IPS-20b (cell line): ENCODE data around the gene EPB42.
"Not testable (repeated sequence)": the region's sequence is repeated elsewhere in the genome, so short reads cannot be mapped to it uniquely, and the experiment has no call there.

Experiments used
- H3K27ac ChIP-seq: one replicate; pipeline ENCODE4 v1.5.1; 2013; ENCODE audit warnings: low read length
- H3K27me3 ChIP-seq: 2 replicates; pipeline ENCODE4 v1.6.1; 2013; ENCODE audit warnings: mild to moderate bottlenecking, low read length, inconsistent platforms; ENCODE audit not compliant: insufficient read depth
- H3K36me3 ChIP-seq: 2 replicates; pipeline ENCODE4 v1.6.1; 2013; ENCODE audit warnings: low read depth, mild to moderate bottlenecking, inconsistent platforms, low read length, moderate library complexity; ENCODE audit not compliant: insufficient read depth
- H3K4me1 ChIP-seq: 2 replicates; pipeline ENCODE4 v1.6.1; 2013; ENCODE audit warnings: mild to moderate bottlenecking, control low read depth, inconsistent platforms, low read length, moderate library complexity; ENCODE audit not compliant: insufficient read depth
- H3K4me3 ChIP-seq: 2 replicates; pipeline ENCODE4 v1.5.1; 2013; ENCODE audit warnings: mild to moderate bottlenecking, low read length, inconsistent platforms
- H3K9ac ChIP-seq: 2 replicates; pipeline ENCODE4 v1.6.1; 2013; ENCODE audit warnings: low read depth, mild to moderate bottlenecking, inconsistent platforms, low read length, moderate library complexity
- H3K9me3 ChIP-seq: 2 replicates; pipeline ENCODE4 v1.6.1; 2013; ENCODE audit warnings: mild to moderate bottlenecking, low read depth, low read length, inconsistent platforms; ENCODE audit not compliant: insufficient read depth

The EPB42 gene

DNA sequence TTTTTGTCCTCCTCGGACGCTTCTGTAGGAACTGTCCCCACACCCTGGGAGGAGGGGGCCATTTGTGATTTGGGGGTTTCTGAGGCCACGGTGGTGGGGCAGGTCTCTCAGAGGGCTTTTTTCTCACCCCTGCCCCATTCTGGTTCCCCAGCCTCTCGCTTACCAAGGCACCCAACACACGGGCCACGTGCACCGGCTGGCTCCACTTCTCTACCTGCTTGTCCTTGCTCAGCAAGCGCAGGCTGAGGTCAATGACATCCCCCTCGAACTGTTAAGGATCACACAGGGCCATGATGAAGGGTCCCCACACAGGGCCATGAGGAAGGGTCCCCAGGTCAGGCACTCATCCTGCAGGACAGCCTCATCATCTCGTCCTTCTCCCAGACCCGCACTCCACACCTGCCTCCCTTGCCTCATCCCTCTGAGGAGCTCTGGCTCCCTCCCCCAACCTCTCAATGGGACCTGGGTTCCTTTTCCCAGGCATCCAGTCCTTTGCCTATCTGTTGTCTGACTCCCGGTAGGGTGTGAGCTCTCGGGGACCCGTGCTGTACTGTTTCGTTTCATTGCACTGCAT is 10.6 kb downstream of the EPB42 start:
- Histone ChIP-seq H3K4me1 (no peaks in the 10 kb centered on the region), H3K9ac (no peak overlapping the region), H3K4me3 (no peak overlapping the region), H3K27me3 (no peaks in the 10 kb centered on the region; the same call in 1 of the 2 replicates), H3K36me3 (no peaks in the 10 kb centered on the region), H3K9me3 (no peaks in the 10 kb centered on the region; the same call in 1 of the 2 replicates), H3K27ac (no peak overlapping the region)

DNA sequence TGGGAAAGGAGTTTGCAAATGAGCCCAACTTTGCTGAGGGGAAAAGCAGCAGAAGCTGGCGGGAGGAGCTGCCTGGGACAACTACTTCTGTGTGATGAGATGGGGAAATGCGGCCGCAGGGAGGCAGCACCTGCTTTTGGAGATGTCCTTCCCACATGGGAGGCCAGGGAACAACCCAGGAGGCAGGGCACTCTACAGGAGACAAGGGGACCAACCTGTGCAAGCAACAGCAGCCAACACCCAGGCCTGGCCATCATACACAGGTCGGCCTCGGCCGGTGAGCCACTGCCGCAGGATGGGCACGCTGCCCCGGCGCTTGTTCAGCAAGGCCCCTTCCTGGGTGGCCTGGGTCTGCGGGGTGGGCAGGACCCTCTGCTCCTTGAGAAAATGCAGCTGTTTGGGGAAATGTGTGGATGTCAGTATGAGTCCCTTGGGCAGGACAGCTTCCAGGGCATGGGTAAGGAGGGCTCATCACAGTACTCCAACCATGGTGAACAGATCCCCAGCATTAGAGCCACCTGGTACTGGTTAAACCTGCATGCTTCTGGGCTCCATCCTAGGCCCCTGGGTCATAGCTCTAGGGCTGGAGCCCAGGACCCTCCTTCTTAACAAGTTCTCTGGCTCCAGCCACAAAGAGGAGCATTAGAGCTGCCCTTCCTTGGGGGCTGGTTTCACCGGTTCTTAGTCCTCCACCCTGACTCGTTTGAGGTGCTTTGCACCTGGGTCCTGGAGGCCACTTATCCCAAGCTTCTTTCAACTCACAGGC is 11.6 kb downstream of the EPB42 start:
- Histone ChIP-seq H3K9ac (no peak overlapping the region), H3K4me1 (no peaks in the 10 kb centered on the region), H3K4me3 (no peak overlapping the region), H3K9me3 (no peaks in the 10 kb centered on the region; the same call in 1 of the 2 replicates), H3K27me3 (no peaks in the 10 kb centered on the region; the same call in 1 of the 2 replicates), H3K27ac (no peak overlapping the region), H3K36me3 (no peaks in the 10 kb centered on the region)

DNA sequence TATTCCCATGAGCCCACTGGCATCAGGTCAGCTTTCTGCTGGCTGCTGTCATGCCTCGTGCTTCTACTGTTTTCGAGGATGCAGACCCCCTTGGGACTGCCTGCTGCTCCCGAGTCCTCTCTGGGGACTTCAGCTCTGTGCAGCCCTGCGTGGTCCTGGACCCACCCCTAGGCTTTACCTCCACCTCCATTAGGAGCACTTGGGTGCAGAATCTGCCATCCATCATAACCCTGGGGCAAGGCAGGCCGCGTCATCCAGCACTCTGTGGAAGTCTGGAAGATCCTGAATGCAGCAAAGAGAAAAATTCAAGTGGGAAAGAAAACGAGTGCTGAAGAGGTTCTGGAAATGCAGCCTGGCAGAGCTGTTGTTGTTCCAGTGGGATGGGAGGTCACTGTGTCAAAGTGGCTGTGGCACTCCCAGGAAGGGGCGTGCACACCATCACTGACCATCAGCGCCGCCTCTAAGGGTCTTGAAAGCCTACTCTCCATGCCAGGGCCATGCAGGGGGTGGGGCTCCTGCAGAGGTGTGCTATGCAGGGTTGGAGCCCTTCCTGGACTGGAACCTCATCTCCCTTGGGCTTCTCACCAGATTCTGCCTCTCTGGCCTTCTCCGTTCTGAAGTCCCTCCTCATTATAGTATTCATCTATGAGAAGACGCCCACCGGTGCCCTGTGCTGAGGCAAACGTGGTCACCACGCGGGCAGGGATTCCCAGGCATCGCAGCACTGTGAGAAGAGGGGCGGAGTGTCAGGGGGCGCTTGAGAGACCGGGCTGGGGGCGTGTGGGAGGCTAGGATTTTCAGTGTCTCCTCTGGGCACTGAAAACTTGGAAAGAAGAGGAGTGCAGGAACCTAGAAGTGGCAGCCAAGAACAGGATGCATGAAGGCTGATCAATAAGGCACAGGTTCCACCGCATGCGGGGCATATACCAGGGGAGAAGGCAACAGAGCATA is 12.5 kb downstream of the EPB42 start:
- no peaks in the 10 kb centered on the region for H3K36me3 ChIP-seq
- no peaks in the 10 kb centered on the region for H3K4me1 ChIP-seq
- no peak overlapping the region for H3K9ac ChIP-seq
- no peak overlapping the region for H3K27ac ChIP-seq
- H3K27me3 ChIP-seq: no peaks in the 10 kb centered on the region; the same call in 1 of the 2 replicates
- H3K9me3 ChIP-seq: no peaks in the 10 kb centered on the region; the same call in 1 of the 2 replicates
- no peak overlapping the region for H3K4me3 ChIP-seq

DNA sequence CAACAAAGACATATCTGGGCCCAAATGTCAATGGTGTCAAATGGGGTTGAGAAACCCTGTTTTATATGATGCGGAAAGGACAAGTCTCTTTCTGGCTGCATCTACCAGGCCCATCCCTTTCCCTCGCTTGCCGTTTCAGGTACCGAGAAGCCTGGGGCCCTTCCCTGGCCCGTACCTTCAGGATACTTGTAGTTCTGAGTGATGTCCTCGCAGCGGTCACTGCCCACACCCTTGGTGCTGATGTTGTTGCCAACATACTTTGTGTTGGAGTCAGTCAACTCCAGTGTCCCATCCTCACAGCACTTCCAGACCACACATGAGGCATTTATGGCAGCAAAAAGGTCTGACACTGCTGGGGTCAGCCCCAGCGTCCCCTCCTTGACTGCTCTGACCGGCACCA is 13.8 kb downstream of the EPB42 start:
- H3K4me1 ChIP-seq: no peaks in the 10 kb centered on the region
- H3K27ac ChIP-seq: no peak overlapping the region
- H3K9ac ChIP-seq: no peak overlapping the region
- H3K36me3 ChIP-seq: no peaks in the 10 kb centered on the region
- no peak overlapping the region for H3K4me3 ChIP-seq
- H3K9me3 ChIP-seq: no peaks in the 10 kb centered on the region; the same call in 1 of the 2 replicates
- no peaks in the 10 kb centered on the region; the same call in 1 of the 2 replicates for H3K27me3 ChIP-seq

DNA sequence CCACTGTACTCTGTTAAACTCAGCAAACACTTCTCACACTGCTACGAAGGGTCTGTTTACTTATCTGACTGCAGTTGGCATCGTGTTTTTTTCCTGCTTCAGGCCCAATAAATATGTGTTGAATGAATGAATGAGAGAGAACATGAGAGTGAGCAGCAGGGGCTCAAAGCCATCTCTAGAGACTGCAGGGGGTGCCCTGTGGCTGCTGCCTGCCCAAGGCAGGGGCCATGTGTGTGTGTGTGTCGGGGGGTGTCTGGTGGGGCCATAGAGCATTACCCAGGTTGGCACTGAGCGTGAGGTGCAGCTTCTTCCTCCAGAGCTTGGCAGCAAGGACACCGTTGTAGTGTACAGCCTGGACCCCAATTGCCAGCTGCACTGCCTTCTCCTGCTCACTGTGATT is 14.8 kb downstream of the EPB42 start:
- H3K27ac ChIP-seq: no peak overlapping the region
- no peak overlapping the region for H3K9ac ChIP-seq
- H3K4me1 ChIP-seq: no peaks in the 10 kb centered on the region
- no peaks in the 10 kb centered on the region; the same call in 1 of the 2 replicates for H3K27me3 ChIP-seq
- no peak overlapping the region for H3K4me3 ChIP-seq
- H3K36me3 ChIP-seq: no peaks in the 10 kb centered on the region
- H3K9me3 ChIP-seq: no peaks in the 10 kb centered on the region; the same call in 1 of the 2 replicates

DNA sequence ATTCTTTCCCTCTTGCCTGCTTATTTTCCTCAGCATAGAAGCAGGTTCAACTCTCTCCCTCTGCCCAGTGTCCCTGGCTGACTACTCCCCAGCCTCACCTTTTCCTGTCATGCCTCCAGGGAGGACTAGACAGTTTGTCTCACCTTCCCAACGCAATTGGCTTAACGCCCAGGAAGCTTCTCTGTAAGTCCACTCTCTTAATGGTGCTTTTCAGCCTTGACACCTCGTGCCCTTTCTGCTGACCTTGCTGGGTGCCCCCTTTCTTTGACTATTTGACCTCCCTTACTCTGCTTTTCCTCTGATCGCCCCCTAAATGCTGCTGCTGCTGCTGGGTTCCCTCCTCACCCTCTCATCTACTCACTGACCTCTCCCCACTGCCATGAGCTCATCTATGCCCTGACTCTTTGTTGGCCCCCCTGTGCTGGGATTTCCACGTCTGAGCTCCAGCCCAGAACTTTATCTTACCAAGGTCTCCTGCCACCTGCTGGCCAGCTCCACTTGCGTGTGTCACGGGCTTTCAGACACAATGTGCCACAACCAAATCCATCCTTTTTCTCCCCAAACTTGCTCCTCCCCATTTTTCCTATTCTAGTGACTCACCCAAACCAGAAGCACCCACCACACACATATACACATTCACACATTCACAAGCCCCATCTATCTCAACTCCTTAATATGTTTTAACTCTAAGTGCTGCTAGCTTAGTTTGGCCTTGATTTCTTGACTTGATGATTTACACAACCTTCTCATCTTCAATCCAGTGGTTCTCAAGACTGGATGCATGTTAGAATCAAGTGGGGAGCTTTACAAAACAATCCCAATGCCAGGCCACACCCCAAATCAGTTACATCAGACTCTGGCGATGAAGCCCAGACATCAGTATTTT is 16.6 kb downstream of the EPB42 start:
- no peaks in the 10 kb centered on the region for H3K4me1 ChIP-seq
- no peaks in the 10 kb centered on the region for H3K9me3 ChIP-seq
- no peaks in the 10 kb centered on the region for H3K36me3 ChIP-seq
- H3K4me3 ChIP-seq: no peak overlapping the region
- H3K27me3 ChIP-seq: no peaks in the 10 kb centered on the region; the same call in 1 of the 2 replicates
- H3K9ac ChIP-seq: no peak overlapping the region
- H3K27ac ChIP-seq: no peak overlapping the region

DNA sequence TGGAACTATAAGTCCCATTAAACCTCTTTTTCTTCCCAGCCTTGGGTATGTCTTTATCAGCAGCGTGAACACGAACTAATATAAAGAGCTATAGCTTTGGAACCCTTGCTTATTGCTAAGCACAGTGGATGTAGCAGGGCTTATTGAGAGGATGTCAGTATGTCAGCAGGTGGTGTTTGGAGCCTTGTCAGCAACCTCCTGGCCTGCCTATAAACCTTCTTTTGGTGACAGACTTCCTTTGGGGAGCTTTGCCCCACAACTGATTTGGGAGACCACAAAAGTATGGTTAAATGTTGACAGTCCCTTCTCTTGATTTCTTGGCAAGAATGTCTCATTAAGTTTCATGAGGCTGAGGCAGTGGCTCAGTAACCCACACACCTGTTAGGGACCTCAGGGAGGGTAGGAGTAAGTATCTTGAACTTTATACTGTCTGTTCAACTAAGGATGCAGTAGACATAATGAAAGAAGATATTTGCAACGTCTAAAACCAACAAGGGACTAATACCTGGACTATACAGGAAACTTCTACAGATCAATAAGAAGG is 20.8 kb downstream of the EPB42 start:
- no peak overlapping the region for H3K9ac ChIP-seq
- H3K27me3 ChIP-seq: no peaks in the 10 kb centered on the region
- H3K36me3 ChIP-seq: peaks cover 17% of the 10 kb centered on the region
- no peak overlapping the region for H3K27ac ChIP-seq
- no peaks in the 10 kb centered on the region for H3K9me3 ChIP-seq
- no peaks in the 10 kb centered on the region for H3K4me1 ChIP-seq
- no peak overlapping the region for H3K4me3 ChIP-seq

DNA sequence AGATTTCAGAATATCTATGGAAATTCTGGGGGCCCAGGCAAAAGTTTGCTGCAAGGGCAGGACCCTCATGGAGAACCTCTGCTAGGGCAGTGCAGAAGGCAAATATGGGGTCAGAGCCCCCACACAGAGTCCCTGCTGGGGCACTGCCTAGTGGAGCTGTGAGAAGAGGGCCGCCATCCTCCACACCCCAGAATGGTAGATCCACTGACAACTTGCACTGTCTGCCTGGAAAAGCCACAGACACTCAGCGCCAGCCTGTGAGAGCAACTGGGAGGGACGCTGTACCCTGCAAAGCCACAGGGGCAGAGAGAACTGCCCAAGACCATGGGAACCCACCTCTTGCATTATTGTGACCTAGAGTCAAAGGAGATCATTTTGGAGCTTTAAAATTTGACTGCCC is 21.8 kb downstream of the EPB42 start:
- Histone ChIP-seq H3K36me3 (peaks cover 27% of the 10 kb centered on the region), H3K4me1 (no peaks in the 10 kb centered on the region), H3K9ac (no peak overlapping the region), H3K4me3 (no peak overlapping the region), H3K27ac (no peak overlapping the region), H3K27me3 (no peaks in the 10 kb centered on the region), H3K9me3 (no peaks in the 10 kb centered on the region)

DNA sequence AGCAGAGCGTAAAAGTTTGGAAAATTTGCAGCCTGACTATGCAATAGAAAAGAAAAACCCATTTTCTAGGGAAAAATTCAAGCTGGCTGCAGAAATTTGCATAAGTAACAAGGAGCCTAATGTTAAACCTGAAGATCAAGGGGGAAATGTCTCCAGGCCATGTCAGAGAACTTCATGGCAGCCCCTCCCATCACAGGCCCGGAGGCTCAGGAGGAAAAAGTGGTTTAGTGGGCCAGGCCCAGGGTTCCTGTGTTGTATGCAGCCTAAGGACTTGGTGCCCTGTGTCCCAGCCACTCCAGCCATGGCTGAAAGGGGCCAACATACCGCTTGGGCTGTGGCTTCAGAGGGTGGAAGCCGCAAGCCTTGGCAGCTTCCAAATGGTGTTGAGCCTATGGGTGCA is 22.3 kb downstream of the EPB42 start:
- H3K9ac ChIP-seq, H3K4me3 ChIP-seq, H3K27me3 ChIP-seq, H3K9me3 ChIP-seq, H3K27ac ChIP-seq, H3K4me1 ChIP-seq: not testable (repeated sequence)
- H3K36me3 ChIP-seq: peaks cover 29% of the 10 kb centered on the region

DNA sequence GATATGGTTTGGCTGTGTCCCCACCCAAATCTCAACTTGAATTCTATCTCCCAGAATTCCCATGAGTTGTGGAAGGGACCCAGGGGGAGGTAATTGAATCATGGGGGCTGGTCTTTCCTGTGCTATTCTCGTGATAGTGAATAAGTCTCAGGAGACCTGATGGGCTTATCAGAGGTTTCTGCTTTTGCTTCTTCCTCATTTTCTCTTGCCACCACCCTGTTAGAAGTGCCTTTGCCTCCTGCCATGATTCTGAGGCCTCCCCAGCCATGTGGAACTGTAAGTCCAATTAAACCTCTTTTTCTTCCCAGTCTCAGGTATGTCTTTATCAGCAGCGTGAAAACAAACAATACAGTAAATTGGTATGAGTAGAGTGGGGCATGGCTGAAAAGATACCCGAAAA is 23.0 kb downstream of the EPB42 start:
- not testable (repeated sequence) for H3K4me1 ChIP-seq, H3K27me3 ChIP-seq, H3K4me3 ChIP-seq, H3K9ac ChIP-seq, H3K27ac ChIP-seq, H3K9me3 ChIP-seq
- H3K36me3 ChIP-seq: peaks cover 35% of the 10 kb centered on the region
